ENCODE data around the gene SULT1C4.
"Not testable (repeated sequence)": the region's sequence is repeated elsewhere in the genome, so short reads cannot be mapped to it uniquely, and the experiment has no call there.

Gene SULT1C4

GRCh38 chr2:108349571-108349928 lies 28.2 kb upstream of the SULT1C4 start:
- ChIA-PET CTCF (no interaction called here), POLR2A (interaction anchor here (1.0 kb wide), 1 partner anchor 28 kb away, joined by 4 read pairs; the partner anchor contains the start of gene SULT1C4)
- no peak for DNase-seq (ENCODE audit: extremely low spot score)
- TF ChIP-seq CTBP1 (IDR thresholded peaks at IDR 0.05; ENCODE audit: borderline replicate concordance), result no peak
- TF ChIP-seq FOXK2 (IDR thresholded peaks at IDR 0.05), result no peak

DNA sequence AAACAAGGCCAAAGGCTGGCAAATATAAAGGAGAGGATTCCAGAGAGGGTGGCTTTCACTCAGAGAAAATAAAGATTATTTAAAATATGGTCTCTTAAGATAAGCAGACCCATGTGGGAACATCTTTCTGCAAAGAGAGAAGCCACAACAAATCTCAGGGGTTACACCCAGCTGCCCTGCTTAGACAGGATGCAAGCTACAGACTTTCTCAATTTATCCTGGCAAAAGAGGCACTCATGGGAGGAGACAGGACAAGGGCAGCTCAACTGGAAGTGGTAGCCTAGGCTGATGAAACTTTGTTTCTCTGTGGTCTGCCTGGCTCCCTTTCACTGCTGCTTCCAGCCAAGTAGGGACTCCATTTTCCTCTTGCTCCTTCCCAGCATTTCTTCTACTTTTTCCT lies 25.9 kb upstream of the SULT1C4 start:
- no peak for DNase-seq (ENCODE audit: extremely low spot score)
- no peak for TF ChIP-seq FOXM1 (IDR thresholded peaks at IDR 0.05; ENCODE audit: borderline replicate concordance)
- TF ChIP-seq PKNOX1 (IDR thresholded peaks at IDR 0.05), result no peak
- TF ChIP-seq ARNT (IDR thresholded peaks at IDR 0.05), result no peak
- TF ChIP-seq NFRKB (IDR thresholded peaks at IDR 0.05), result no peak
- TF ChIP-seq FOXK2 (IDR thresholded peaks at IDR 0.05), result no peak
- TF ChIP-seq FOXA1 (IDR thresholded peaks at IDR 0.05), result no peak
- TF ChIP-seq BHLHE40 (IDR thresholded peaks at IDR 0.05; ENCODE audit: borderline replicate concordance), result no peak
- no peak for TF ChIP-seq SUZ12 (IDR thresholded peaks at IDR 0.05)
- no peak for TF ChIP-seq TARDBP (IDR thresholded peaks at IDR 0.05)
- TF ChIP-seq L3MBTL2 (conservative IDR thresholded peaks at IDR 0.05), result no peak
- no peak for TF ChIP-seq ZNF384 (IDR thresholded peaks at IDR 0.05)
- TF ChIP-seq CTBP1 (IDR thresholded peaks at IDR 0.05; ENCODE audit: borderline replicate concordance), result no peak
- no peak for TF ChIP-seq LEF1 (IDR thresholded peaks at IDR 0.05; ENCODE audit: borderline replicate concordance)
- CTCF ChIA-PET, result no interaction called here
- POLR2A ChIA-PET, result no interaction called here

- CTCF ChIA-PET, result no interaction called here
- TF ChIP-seq CTBP1 (IDR thresholded peaks at IDR 0.05; ENCODE audit: borderline replicate concordance) (no peak), PKNOX1 (IDR thresholded peaks at IDR 0.05) (no peak), BHLHE40 (IDR thresholded peaks at IDR 0.05; ENCODE audit: borderline replicate concordance) (no peak)
- POLR2A ChIA-PET, result no interaction called here
These were observed 23.6 kb upstream of the SULT1C4 start for GRCh38 chr2:108354136-108354535.

DNA sequence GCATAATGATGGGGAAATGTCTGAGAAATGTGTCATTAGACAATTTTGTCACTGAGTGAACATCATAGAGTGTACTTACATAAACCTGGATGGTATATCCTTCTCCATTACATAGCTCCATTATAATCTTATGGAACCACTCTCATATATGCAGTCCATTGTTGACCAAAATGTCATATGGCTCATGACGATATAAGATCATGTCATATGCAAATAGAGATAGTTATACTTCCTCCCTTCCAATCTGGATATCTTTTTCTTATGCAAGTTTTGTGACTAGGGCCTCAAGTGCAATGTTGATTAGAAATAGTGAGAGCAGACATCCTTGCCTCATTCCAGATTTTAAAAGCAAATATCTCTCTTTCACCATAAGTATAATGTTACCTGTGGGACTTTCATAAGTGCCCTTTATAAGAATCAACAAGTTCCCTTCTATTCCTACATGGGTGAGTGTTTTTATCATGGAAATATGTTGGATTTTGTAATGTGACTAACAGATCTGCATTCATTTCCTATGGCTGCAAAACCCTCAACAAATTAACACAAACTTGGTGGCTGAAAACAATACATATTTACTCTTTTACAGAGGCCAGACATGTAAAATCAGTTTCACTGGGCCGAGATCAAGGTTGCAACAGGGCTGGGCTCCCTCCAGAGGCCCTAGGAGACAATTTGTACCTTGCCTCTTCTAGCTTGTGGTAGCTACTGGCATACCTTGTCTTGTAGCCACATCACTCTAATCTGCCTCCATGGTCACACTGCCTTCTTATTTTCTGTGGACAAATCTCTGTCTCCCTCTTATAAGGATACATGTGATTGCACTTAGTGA lies 21.6 kb upstream of the SULT1C4 start:
- ChIA-PET POLR2A (no interaction called here), CTCF (no interaction called here)
- no peak for TF ChIP-seq SP1 (IDR thresholded peaks at IDR 0.05)
- no peak for TF ChIP-seq CTBP1 (IDR thresholded peaks at IDR 0.05; ENCODE audit: borderline replicate concordance)
- TF ChIP-seq ARNT (IDR thresholded peaks at IDR 0.05), result no peak
- no peak for TF ChIP-seq PKNOX1 (IDR thresholded peaks at IDR 0.05)
- no peak for DNase-seq (ENCODE audit: extremely low spot score)

More at GRCh38 chr2:108354136-108354535, 23.6 kb upstream of the SULT1C4 start:
- DNase-seq (ENCODE audit: extremely low spot score), result no peak

DNA sequence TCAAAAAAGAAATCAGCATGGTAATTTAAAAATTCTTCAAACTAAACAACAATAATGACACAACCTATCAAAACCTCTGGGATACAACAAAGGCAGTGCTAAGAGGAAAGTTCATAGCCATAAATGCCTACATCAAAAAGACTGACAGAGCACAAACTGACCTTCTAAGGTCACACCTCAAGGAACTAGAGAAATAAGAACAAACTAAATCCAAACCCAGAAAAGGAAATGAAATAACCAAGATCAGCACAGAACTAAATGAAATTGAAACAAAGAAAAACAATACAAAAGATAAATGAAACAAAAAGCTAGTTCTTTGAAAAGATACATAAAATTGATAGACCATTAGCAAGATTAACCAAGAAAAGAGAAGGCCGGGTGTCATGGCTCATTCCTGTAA lies 18.4 kb upstream of the SULT1C4 start:
- CTCF ChIA-PET; POLR2A ChIA-PET; DNase-seq (ENCODE audit: extremely low spot score): not testable (repeated sequence)

GRCh38 chr2:108360776-108361468 lies 16.8 kb upstream of the SULT1C4 start:
- CTCF ChIA-PET, result interaction anchor here (1.0 kb wide), 1 partner anchor 276 kb away, joined by 3 read pairs; no protein-coding TSS in a partner anchor
- POLR2A ChIA-PET, result no interaction called here
- no peak for DNase-seq (ENCODE audit: extremely low spot score)
- TF ChIP-seq FOXA1 (IDR thresholded peaks at IDR 0.05), result no peak
- no peak for TF ChIP-seq SP1 (IDR thresholded peaks at IDR 0.05)
- TF ChIP-seq LEF1 (IDR thresholded peaks at IDR 0.05; ENCODE audit: borderline replicate concordance), result no peak
- no peak for TF ChIP-seq FOXM1 (IDR thresholded peaks at IDR 0.05; ENCODE audit: borderline replicate concordance)
- no peak for TF ChIP-seq SUZ12 (IDR thresholded peaks at IDR 0.05)
- TF ChIP-seq BHLHE40 (IDR thresholded peaks at IDR 0.05; ENCODE audit: borderline replicate concordance), result no peak
- TF ChIP-seq HDGF (IDR thresholded peaks at IDR 0.05; ENCODE audit: borderline replicate concordance), result no peak
- TF ChIP-seq NFRKB (IDR thresholded peaks at IDR 0.05), result no peak
- no peak for TF ChIP-seq PKNOX1 (IDR thresholded peaks at IDR 0.05)
- no peak for TF ChIP-seq L3MBTL2 (conservative IDR thresholded peaks at IDR 0.05)
- TF ChIP-seq ZNF384 (IDR thresholded peaks at IDR 0.05), result no peak
- no peak for TF ChIP-seq CTBP1 (IDR thresholded peaks at IDR 0.05; ENCODE audit: borderline replicate concordance)
- TF ChIP-seq TARDBP (IDR thresholded peaks at IDR 0.05), result no peak
- TF ChIP-seq ARNT (IDR thresholded peaks at IDR 0.05), result no peak
- no peak for TF ChIP-seq ELF4 (IDR thresholded peaks at IDR 0.05)

Measured in HEK293T (cell line).